ENCODE measurements around the gene PUDP.

The PUDP gene

GRCh38 chrX:7083468-7084396, 64.2 kb downstream of the PUDP start:
- Histone ChIP-seq H3F3A (ENCODE audit: insufficient read depth, low read length) (no peaks in the 10 kb centered on the region; the same call in 1 of the 2 replicates), H3K27ac (ENCODE audit: low read depth, low read length, poor library complexity, severe bottlenecking) (peak overlapping the region; percentile 99), H3K36me3 (ENCODE audit: insufficient read depth, low read length) (peaks cover 16% of the 10 kb centered on the region; the same call in 1 of the 2 replicates), H3K4me1 (ENCODE audit: insufficient read depth, low read length, severe bottlenecking) (peaks cover 66% of the 10 kb centered on the region), H2AFZ (ENCODE audit: low read length) (no peak overlapping the region), H3K27me3 (ENCODE audit: insufficient read depth, low read length) (no peaks in the 10 kb centered on the region), H4K20me1 (ENCODE audit: insufficient read depth, low read length) (no peaks in the 10 kb centered on the region), H3K79me2 (ENCODE audit: insufficient read depth, low read length) (peaks cover 11% of the 10 kb centered on the region; the same call in 1 of the 2 replicates), H3K9me2 (ENCODE audit: low read depth, low read length) (no peaks in the 10 kb centered on the region), H3K9me3 (ENCODE audit: low read length) (no peaks in the 10 kb centered on the region), H3K4me2 (ENCODE audit: low read length) (peak overlapping the region; percentile 33), H3K9ac (ENCODE audit: low read length) (peak overlapping the region; percentile 39; the same call in 1 of the 2 replicates), H3K4me3 (ENCODE audit: low read depth, low read length, poor library complexity, severe bottlenecking) (peak overlapping the region; percentile 27)
- TF ChIP-seq EZH2 (IDR thresholded peaks at IDR 0.05; ENCODE audit: borderline replicate concordance, low read length) (no peak), CTCF (IDR thresholded peaks at IDR 0.05; ENCODE audit: low read length) (no peak)

- TF ChIP-seq CTCF (IDR thresholded peaks at IDR 0.05; ENCODE audit: low read length) (no peak), EZH2 (IDR thresholded peaks at IDR 0.05; ENCODE audit: borderline replicate concordance, low read length) (no peak)
- H2AFZ ChIP-seq (ENCODE audit: low read length): no peak overlapping the region
- H3F3A ChIP-seq (ENCODE audit: insufficient read depth, low read length): no peaks in the 10 kb centered on the region; the same call in 1 of the 2 replicates
- peaks cover 16% of the 10 kb centered on the region; the same call in 1 of the 2 replicates for H3K36me3 ChIP-seq (ENCODE audit: insufficient read depth, low read length)
- peak overlapping the region; percentile 99 for H3K27ac ChIP-seq (ENCODE audit: low read depth, low read length, poor library complexity, severe bottlenecking)
- no peak overlapping the region for H3K4me3 ChIP-seq (ENCODE audit: low read depth, low read length, poor library complexity, severe bottlenecking)
- no peaks in the 10 kb centered on the region for H4K20me1 ChIP-seq (ENCODE audit: insufficient read depth, low read length)
- H3K79me2 ChIP-seq (ENCODE audit: insufficient read depth, low read length): peaks cover 13% of the 10 kb centered on the region; the same call in 1 of the 2 replicates
- no peaks in the 10 kb centered on the region for H3K9me2 ChIP-seq (ENCODE audit: low read depth, low read length)
- no peaks in the 10 kb centered on the region for H3K27me3 ChIP-seq (ENCODE audit: insufficient read depth, low read length)
- H3K4me2 ChIP-seq (ENCODE audit: low read length): peak overlapping the region; percentile 33
- peaks cover 59% of the 10 kb centered on the region for H3K4me1 ChIP-seq (ENCODE audit: insufficient read depth, low read length, severe bottlenecking)
- no peaks in the 10 kb centered on the region for H3K9me3 ChIP-seq (ENCODE audit: low read length)
- peak overlapping the region; percentile 22; the same call in 1 of the 2 replicates for H3K9ac ChIP-seq (ENCODE audit: low read length)
Observed at GRCh38 chrX:7083021-7083420, 64.9 kb downstream of the PUDP start.

GRCh38 chrX:7082556-7082955, 65.4 kb downstream of the PUDP start:
- Histone ChIP-seq H3K4me1 (ENCODE audit: insufficient read depth, low read length, severe bottlenecking) (peaks cover 54% of the 10 kb centered on the region), H2AFZ (ENCODE audit: low read length) (no peak overlapping the region), H3F3A (ENCODE audit: insufficient read depth, low read length) (no peaks in the 10 kb centered on the region; the same call in 1 of the 2 replicates), H4K20me1 (ENCODE audit: insufficient read depth, low read length) (no peaks in the 10 kb centered on the region), H3K9me2 (ENCODE audit: low read depth, low read length) (no peaks in the 10 kb centered on the region), H3K27me3 (ENCODE audit: insufficient read depth, low read length) (no peaks in the 10 kb centered on the region), H3K9me3 (ENCODE audit: low read length) (no peaks in the 10 kb centered on the region), H3K4me3 (ENCODE audit: low read depth, low read length, poor library complexity, severe bottlenecking) (no peak overlapping the region), H3K36me3 (ENCODE audit: insufficient read depth, low read length) (peaks cover 16% of the 10 kb centered on the region; the same call in 1 of the 2 replicates), H3K79me2 (ENCODE audit: insufficient read depth, low read length) (peaks cover 13% of the 10 kb centered on the region; the same call in 1 of the 2 replicates), H3K9ac (ENCODE audit: low read length) (peak overlapping the region; percentile 22; the same call in 1 of the 2 replicates), H3K27ac (ENCODE audit: low read depth, low read length, poor library complexity, severe bottlenecking) (peak overlapping the region; percentile 99), H3K4me2 (ENCODE audit: low read length) (peak overlapping the region; percentile 33; the same call in 1 of the 2 replicates)
- TF ChIP-seq EZH2 (IDR thresholded peaks at IDR 0.05; ENCODE audit: borderline replicate concordance, low read length) (no peak), CTCF (IDR thresholded peaks at IDR 0.05; ENCODE audit: low read length) (no peak)

Data from OCI-LY1 (cell line).